SH-SY5Y (cell line): ENCODE results near the gene RRAD.

Source experiments
- GATA2 ChIP-seq: IDR thresholded peaks from 2 replicates; pipeline ENCODE4 v1.6.1; 2011; ENCODE audit warnings: mild to moderate bottlenecking, low read depth, low read length
- GATA3 ChIP-seq: IDR thresholded peaks from 2 replicates; pipeline ENCODE4 v1.6.1; 2011; ENCODE audit warnings: low read depth, mild to moderate bottlenecking, low read length, moderate library complexity

- no peak for TF ChIP-seq GATA2
- no peak for TF ChIP-seq GATA3
Measured at GRCh38 chr16:66936889-66937554, 11.7 kb upstream of the RRAD start.
